GM21360 (cell line): ENCODE measurements around the gene OR4F16.
"Not testable (repeated sequence)": the region's sequence is repeated elsewhere in the genome, so short reads cannot be mapped to it uniquely, and the experiment has no call there.

Experiments used
- ATAC-seq: cut with Tn5 transposase; IDR thresholded peaks from one replicate; pipeline ENCODE4 v1.9.1; 2021; ENCODE audit warnings: mild to moderate bottlenecking, moderate library complexity; ENCODE audit not compliant: unreplicated experiment

OR4F16 gene, protein sequence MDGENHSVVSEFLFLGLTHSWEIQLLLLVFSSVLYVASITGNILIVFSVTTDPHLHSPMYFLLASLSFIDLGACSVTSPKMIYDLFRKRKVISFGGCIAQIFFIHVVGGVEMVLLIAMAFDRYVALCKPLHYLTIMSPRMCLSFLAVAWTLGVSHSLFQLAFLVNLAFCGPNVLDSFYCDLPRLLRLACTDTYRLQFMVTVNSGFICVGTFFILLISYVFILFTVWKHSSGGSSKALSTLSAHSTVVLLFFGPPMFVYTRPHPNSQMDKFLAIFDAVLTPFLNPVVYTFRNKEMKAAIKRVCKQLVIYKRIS

GRCh38 chr1:686554-686953 lies at the start of gene OR4F16:
OR4F16 (minus strand) TSS chr1:686654; CDS start chr1:686654, 0 bp downstream.
- ATAC-seq = not testable (repeated sequence)

DNA sequence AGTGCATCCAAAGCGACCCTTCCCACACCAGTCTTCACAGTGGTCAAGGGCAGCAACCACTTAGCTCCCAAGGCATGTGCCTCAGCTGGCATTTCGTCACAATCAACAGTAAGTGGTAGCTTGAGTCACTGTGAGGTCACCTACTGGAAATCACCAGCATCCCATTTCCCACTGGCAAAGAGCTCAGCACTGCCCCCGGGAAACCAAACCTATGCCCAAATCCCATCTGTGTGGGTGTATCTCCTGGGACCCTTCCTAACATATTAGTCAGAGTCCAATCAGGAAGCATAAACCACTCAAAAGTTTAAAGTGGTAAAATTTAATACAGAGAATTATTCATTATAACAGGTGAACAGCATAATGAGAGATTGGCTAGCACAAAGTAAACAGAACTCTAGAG lies 47.2 kb upstream of the OR4F16 start:
- ATAC-seq = not testable (repeated sequence)

- ATAC-seq = not testable (repeated sequence)
Measured at GRCh38 chr1:727040-727439, 40.6 kb upstream of the OR4F16 start.
